HG03342 (cell line): ENCODE measurements around the gene RPTOR.
"Not testable (repeated sequence)": the region's sequence is repeated elsewhere in the genome, so short reads cannot be mapped to it uniquely, and the experiment has no call there.

Experiments used
- ATAC-seq: cut with Tn5 transposase; IDR thresholded peaks from one replicate; pipeline ENCODE4 v1.9.1; 2021; ENCODE audit warnings: mild to moderate bottlenecking, moderate library complexity; ENCODE audit not compliant: unreplicated experiment

The RPTOR gene

DNA sequence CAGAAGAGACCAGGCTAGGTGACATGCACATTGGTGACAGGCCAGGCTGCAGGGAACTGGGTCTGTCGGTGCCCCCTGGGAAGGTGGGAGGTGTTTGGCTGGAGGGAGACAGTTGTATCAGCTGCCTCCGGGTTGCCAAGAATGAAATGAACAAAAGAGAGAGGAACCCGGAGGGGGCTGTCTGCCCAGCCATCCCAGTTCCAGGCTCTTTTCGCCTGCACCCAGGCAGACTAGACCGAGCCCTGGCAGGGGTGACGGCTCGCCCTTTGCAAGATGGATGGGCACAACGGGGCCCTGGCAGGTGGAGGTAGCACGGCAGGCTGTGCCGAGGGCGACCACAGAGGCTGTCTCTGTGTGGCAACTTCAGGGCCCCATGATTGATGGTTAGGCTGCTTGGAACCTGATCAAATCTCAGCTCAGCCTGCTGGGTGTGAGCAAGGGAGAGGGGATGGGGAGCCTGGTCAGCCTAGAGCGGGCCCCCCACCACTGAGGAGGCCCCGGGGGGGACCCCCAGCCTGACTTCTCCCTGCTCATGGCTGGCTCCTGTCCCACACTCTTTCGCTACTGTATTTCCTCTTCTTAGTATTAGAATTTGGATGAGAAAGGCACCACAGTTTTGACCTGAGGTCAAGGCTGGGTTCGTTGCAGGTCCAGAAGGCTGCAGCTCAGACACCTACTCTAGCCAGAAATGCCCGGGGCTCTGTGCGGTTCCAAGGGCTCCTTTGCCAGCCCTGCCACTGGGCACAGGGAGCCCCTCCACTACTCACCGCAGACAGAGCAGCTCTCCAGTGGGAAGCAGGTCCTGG lies 328.1 kb downstream of the RPTOR start:
- no peak for ATAC-seq

DNA sequence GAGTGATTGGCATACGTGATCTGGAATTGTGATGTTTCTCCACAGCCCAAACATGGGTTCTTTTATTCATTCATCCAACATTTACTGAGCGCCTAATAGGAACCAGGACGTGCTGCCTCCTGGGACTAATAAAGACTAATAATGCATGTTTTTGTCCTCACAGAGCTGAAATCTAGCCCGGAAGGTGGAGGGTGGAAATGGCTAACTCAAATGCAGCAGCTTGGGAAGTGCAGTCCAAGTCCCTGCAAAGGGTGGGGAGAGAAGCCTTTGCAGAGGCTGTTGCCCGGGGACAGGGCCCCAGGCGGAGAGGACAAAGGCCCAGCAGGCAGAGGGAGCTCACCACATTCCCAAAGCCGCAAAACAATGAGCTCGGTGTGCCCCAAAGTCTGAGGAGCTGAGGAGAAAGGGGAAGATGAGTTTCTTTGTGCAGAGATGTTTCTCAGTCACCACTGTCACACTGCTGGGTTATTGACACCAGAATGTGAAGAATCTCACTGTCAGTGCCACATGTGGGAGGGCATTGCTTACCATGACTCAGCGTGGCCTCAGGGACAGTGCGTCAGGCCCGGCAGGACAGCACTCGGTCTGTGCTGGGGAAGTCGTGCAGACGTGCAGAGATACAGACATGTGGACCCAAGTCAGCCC lies 328.8 kb downstream of the RPTOR start:
- ATAC-seq: no peak

DNA sequence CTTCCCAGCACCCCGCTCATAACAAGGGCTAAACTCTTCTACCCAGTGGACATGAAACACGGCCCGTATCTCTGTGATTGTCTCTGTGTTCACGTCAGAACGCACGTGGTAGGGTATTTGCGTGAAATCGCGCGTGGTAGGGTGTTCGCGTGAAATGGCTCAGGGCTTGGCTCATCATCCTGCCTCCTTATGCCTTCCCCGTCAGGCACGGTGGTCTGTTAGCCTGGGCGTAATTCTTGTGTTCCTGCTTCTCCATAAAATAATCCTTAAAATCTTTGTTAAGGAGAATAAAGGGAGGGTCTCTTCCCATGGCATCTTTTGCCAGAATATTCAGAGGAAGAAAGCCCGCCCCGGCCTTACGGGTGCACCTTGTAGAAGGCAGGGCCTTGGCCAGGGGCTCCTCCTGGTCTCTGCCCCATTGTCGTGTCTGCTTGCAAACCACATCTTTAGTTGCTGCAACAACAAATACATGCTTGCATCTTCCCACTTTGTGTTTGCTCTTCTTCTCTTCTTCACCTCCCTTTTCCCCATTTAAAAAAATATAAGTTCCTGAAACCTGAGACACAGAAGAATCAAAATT lies 330.3 kb downstream of the RPTOR start:
- no peak for ATAC-seq

DNA sequence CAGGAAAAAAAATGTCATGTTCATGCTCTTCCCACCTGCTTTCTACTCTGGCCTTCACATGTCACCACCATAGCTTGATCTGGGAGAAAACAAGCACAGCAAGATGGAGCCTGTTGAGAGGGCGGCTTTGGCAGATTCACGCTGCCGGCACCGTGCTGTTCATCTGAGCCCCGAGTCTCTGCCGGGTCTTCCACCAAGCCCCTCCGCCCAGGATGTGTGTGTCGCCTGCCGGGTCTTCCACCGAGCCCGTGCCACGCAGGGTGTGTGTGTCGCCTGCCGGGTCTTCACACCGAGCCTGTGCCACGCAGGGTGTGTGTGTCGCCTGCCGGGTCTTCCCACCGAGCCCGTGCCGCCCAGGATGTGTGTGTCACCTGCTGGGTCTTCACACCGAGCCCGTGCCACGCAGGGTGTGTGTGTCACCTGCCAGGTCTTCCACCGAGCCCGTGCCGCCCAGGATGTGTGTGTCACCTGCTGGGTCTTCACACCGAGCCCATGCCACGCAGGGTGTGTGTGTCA lies 330.9 kb downstream of the RPTOR start:
- not testable (repeated sequence) for ATAC-seq

DNA sequence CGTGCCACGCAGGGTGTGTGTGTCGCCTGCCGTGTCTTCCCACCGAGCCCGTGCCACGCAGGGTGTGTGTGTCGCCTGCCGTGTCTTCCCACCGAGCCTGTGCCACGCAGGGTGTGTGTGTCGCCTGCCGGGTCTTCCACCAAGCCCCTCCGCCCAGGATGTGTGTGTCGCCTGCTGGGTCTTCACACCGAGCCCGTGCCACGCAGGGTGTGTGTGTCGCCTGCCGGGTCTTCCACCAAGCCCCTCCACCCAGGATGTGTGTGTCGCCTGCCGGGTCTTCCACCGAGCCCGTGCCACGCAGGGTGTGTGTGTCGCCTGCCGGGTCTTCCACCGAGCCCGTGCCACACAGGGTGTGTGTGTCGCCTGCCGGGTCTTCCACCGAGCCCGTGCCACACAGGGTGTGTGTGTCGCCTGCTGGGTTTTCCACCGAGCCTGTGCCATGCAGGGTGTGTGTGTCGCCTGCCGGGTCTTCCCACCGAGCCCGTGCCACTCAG lies 331.9 kb downstream of the RPTOR start:
- not testable (repeated sequence) for ATAC-seq

DNA sequence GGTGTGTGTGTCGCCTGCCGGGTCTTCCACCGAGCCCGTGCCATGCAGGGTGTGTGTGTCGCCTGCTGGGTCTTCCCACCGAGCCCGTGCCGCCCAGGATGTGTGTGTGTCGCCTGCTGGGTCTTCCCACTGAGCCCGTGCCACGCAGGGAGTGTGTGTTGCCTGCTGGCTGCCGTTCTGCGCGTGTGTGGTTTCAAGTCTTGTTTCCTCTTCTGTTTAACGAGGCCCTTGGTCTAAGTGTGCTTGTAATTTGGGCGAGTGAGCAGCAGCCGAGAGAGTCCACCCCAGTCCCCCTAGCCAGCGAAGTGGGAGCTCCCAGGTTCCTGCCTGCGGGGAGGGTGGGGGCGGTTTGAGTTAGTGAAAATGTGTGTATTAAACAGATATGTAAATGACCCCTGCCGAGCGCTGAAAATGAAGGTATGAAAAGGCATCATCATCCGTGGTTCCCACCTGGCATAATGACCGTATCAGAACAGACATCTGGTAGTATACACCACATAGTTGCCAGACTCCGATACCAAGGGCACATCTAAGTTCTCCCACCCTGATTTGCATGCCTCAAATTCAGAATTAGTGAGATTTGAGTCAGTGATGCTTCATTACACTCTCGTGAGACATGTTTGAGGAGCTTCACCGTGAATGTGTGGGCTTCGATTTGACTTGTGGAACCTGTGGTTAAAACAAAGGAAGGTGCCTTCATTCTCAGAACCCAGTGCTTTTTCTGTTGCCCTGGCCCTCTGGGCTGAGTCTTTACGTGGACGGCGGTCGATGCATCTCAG lies 332.5 kb downstream of the RPTOR start:
- peak; percentile 75 for ATAC-seq

DNA sequence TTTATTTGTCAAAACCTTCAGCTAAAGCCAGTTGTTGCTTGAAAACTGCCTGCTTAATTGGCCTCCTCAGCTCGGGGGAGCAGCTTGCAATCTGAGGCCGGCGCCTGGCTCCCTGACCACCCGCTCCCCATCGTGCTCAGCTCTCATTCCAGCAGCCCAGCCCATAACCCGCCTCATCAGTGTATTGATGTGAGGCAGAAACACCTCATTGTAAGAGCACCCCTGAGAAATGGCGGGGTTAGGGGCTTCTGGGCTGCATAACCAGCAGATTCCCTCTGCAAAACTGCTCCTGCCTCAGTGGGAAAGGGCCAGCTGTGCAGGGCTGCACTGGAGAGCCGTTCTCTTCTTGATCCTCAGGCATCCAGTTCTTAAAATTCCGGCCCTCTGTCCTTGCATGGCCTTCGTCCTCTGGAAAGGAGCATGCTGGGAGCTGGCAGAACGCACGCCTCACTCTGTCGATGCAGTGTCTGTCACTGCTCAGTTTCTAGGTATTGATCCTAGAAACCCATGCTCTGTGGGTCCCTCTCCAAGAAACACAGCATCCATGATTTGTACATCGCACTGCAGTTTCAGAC lies 333.2 kb downstream of the RPTOR start:
- no peak for ATAC-seq

DNA sequence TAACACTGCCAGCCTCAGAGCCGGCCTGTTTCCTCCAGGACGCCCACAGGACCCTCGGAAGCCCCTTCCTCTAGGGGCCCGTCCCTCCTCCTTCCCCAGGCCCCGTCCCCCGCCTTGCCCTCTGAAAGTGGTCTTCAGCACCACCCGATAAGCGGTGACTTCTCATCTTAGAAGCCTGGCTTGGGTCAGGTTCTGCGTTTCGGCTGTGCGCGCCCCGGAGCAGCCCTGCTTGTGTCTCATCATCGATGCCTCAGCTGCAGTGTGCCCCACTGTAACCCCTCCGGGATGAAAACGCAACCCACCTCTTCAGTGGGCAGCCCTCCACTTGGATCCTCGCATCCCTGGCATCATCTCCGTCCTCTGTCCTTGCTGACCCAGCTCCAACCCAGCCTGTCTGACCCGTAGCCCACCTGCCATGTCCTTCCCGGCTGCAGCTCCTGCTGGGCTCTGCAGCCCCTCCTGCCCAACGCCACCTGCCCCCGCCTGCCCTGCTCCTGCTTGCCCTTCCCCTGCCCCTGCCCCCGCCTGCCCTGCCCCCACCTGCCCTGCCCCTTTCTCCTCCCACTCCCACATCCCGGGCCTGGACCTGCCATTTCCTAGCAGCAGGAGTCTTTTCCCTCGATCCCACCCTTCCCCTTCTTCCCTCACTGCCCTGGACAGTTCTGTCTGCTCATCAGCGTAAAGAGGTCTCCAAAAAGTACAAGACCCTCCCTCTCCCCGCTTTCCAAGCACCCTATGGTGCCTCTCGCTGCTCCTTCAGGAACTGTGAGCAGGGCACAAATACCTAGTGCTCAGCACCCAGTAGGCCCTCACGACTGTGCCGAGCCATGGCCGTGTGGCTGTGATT lies 334.5 kb downstream of the RPTOR start:
- ATAC-seq: no peak

DNA sequence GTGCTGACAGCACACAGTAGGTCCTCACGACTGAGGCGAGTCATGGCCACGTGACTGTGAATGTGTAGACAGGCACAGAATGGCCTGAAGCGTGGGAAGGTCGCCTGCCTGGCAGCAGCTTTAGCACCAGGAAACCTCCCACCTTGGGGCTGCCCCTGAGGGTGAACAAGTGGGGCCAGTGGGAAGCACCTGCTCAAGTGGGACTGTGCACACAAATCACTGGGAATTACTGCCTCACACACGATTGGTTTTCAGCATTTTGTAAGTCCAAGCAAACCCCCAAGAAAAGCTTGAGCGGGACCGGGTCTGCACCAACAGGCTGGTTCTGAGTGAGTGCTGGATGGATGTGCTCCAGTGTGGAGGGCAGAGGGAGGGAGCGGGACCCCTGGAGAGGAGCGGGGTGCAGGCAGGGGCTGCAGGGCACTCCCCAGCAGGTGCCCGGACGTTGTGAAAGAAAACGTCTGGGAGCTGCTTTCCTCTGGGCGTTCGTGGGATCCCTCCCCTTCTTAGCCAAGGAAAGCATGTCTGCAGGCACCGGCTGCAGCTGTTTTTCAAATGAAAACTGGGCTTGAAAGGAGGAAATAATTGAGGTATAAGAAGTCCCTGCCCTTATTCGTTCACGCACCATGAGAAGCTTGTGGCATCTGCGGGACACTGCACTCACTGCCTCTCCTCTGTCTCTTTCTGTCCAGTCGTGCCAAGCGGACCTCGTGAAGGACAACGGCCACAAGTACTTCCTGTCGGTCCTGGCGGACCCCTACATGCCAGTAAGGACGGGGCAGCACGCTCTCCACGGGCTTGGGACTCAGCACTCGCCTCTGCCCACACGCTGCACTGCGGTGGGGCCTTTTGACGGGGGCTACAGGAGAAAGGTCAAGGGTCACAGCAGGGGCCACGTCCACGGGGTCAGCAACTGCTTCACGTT lies 335.3 kb downstream of the RPTOR start:
- ATAC-seq: no peak

DNA sequence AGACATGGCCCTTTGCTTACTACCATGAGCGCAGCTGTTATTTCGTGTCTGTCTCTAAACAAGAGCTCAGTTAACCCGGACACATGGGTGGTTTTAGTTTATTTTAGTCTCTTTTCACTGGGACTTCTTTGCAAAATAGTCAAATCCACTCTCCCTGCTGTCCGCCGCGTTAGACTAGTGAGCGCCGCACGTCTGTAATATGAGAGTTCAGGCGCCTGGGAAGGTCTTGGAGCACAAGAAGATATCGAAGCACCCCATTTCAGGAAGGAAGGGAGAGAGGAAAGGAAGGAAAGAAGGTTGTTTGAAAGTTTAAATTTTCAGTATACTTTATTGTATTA lies 336.0 kb downstream of the RPTOR start:
- ATAC-seq: no peak

DNA sequence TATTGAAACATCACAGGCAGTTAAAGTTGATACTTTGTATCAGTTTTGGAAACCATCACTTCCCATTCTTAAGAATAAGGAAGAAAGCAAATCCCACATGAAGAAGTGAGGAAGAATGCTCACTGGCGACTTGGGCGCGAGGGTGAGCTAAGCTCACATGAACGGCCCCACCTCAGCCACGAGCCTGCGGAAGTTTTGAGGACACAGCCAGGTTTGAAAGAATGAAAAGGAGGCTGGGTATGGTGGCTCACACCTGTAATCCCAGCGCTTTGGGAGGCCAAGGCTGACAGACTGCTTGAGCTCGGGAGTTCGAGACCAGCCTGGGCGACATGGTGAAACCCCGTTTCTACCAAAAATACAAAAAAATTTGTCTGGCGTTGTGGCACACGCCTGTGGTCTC lies 336.7 kb downstream of the RPTOR start:
- no peak for ATAC-seq

DNA sequence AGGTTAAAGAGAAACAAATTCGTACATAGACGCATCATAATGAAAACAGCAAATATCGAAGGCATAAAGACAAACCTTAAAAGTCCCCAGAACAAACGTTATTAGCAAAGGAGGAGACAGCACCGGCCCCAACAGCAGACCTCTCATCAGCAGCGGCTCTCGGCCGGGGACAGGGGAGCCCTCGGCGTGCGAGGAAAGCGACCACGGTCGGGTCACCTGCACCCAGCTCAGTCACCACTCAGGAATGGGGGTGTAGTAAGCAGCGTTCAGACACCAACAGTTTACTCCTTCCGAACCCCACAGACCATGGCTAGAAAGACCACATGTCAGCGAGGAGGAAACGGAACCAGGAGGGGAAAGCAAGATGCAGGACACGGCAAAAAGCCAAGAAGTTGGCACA lies 337.7 kb downstream of the RPTOR start:
- no peak for ATAC-seq

DNA sequence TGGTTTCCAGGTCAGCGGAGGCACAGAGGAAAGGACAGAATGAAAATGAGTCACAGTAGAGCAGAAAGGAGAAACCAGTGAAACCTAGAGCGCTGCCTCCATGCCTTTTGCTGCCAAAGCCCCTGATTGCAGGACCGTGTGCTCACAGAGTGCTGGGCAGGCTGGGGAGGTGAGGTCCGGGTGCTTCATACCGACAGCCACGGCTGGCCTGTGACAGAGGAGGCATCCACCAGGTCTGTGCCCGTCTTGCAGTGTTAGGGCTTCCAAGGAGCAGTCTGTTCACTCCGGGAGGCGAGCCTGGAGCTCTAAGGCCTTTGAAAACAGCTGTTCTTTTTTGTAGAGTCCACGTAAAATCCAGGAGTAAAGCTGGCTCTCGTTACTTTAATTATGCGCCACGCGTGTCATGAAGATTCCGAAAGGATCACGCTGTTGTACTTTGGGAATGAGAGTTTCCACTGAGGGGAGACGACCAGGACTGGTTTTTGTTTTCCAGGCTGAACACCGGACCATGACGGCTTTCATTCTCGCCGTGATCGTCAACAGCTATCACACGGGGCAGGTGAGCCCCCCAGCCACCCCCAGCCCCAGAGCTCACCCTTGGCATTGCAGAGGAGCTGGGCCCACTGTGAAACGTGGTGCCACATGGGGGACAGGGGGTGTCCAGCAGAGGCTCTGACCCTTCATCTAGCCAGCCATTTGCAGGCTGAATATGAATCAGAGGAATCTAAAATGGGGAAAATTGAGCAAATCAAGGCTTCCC lies 338.5 kb downstream of the RPTOR start:
- ATAC-seq: no peak

DNA sequence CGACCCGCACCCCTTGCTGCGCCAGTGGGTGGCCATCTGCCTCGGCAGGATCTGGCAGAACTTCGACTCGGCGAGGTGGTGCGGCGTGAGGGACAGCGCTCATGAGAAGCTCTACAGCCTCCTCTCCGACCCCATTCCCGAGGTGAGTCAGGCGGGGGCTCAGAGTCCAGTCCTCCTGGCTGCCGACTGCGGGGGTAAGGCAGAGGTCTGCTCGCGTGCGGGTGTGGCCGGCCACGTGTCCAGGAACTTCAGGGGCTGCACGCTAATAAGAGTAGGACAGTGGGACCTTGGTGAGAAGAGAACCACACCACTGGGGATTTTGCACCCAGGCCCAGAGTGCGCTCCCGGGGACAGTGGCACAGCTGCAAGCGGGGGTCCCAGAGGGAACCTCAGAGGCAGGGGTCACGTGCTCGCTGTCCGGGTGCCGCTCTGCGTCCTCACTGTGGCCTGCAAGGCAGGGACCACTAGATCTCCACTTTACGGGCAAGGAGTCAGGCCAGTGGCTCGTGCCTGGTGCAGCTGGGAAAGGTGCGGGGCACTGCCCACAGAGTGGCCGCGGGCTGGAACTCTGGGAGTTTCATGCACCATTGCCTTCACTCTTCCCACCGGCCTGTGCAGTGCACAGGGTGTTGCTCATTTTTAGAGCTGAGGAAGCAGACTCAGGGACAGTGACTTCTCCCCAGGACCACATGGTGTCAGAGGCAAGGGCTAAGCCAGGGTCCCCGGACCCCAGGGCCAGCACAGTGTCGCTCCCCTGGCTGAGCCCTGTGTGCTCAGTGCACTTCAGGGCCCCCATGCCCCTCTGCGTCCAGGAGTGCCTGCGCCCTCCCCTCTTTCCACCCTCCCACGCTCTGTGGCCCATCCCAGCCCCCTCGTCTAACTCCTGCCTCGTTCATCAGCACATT lies 339.4 kb downstream of the RPTOR start:
- ATAC-seq: no peak

DNA sequence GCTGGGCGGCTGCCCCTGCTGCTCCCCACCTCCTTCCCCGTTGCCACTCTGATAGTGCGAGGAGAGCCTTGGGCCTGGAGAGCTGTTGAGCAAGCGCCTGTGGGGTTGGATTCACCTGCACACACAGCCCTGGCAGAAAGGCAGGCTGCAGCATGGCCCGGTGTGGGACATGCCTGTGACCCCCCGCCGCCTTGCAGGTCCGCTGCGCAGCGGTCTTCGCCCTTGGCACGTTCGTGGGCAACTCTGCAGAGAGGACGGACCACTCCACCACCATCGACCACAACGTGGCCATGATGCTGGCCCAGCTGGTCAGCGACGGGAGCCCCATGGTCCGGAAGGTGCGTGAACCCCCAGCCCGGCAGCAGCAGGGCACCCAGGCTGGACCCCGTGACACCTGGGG lies 340.2 kb downstream of the RPTOR start:
- no peak for ATAC-seq

DNA sequence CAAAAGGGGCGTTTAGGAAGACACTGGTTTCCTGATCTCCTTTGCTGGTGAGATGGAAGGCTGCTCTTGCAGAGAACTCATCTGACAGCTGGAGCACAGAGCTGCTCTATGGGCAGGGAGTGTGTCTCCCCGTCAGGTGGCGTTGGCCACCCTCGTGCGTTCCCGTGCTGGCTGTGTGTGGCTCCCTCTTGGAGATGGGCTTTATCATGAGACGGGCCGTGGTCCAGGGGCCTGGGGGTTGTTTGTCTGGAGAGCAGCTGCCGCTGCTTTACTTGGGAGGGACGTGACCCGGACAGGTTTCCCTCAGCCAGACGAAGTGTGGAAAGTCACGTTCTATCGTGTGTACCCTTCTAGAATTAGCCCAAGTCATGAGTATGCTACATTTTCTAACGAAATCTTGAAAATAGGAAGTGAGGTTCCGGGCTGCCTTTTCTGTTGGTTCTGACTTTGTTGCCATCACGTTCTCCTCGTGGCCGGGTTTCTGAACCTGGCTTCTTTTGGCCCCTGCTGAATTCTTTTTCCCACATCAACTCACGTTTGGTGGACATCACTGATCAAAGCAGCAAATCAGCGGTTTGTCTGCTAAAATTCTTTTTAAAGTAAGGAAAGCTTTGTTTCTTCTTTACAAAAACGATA lies 341.4 kb downstream of the RPTOR start:
- ATAC-seq: no peak
